Measurements from ENCODE around the gene CALHM4. TPM values are rescaled to one million over a fixed set of nuclear protein-coding genes. Genes with fewer than 3 reads are reported as not detected.

CALHM4 gene
- total and polyA plus RNA-seq, 2 donors: not detected

DNA sequence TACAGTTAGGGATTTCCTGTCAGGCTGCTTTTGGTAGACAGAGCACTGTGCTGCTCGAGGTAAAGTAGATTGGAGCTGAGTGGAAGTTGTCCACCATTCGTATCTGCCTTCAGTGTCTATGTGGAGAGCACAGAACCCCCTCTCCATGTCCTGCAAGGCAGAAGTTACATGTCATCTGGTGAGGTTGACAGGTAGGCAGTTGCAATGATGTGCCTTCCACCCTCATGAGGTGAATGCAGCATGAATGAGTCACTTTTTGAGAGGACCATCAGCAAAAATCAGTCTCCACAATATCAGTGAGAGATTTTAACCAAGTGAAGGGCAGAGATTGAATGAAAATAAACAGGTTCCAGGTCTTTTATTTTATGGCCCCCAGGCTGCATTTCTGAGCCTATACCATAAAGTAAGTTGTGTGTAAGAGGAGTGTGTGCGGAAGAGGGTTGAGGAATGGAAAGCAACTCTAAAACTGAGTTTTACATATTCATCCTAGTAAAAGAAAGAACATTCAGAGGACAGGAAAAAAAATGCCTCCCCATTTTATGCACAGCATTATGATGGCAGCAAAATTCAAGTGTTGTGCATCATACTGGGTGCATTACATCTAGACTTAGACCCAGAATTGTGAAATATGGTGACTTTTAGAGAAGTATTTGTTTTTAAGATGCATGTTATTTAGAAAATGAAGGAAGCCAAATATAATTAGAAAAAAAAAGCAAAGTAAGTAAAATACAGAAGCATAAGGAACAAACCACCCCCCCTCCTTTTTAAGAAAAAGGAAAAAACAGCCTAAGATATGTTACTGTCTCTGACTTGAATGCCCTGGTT is 23.9 kb upstream of the CALHM4 start:
- no peak overlapping the region for H3K27ac ChIP-seq (ENCODE audit: low read depth)
- H3K36me3 ChIP-seq (ENCODE audit: insufficient read depth): no peaks in the 10 kb centered on the region
- WGBS: 67% methylated on average over 3 of the region's 3 CpGs
- no peak overlapping the region for H3K4me3 ChIP-seq (ENCODE audit: low read depth, low read length)
- H3K4me1 ChIP-seq (ENCODE audit: insufficient read depth): no peaks in the 10 kb centered on the region
- DNase-seq (ENCODE audit: extremely low spot score): no peak

DNA sequence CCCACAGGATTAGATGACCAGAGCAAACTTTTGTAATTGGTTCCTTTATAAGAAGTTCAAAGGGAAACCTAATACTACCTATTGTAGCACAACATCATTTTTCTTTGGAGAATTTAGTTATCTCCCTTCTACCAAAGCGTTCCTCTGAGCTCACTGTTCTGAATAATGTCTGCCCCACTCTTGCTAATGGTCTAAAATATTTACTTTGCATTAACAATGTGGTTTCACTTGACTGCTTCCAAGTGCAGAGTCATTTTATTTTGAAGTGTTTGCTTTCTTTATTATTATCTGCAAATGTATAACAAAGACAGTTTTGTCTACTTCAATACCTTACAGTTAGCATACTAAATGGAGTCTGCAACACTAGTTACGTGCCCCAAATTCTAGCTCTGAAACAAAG is 23.1 kb upstream of the CALHM4 start:
- Histone ChIP-seq H3K4me3 (ENCODE audit: low read depth, low read length) (no peak overlapping the region), H3K36me3 (ENCODE audit: insufficient read depth) (no peaks in the 10 kb centered on the region), H3K27ac (ENCODE audit: low read depth) (no peak overlapping the region), H3K4me1 (ENCODE audit: insufficient read depth) (no peaks in the 10 kb centered on the region)
- DNase-seq (ENCODE audit: extremely low spot score): no peak
- 58% methylated on average over 2 of the region's 2 CpGs for WGBS

GRCh38 chr6:116531675-116532570 is 21.6 kb upstream of the CALHM4 start:
- Histone ChIP-seq H3K27ac (ENCODE audit: low read depth) (no peak overlapping the region), H3K36me3 (ENCODE audit: insufficient read depth) (no peaks in the 10 kb centered on the region), H3K4me1 (ENCODE audit: insufficient read depth) (no peaks in the 10 kb centered on the region), H3K4me3 (ENCODE audit: low read depth, low read length) (no peak overlapping the region)
- no peak for DNase-seq (ENCODE audit: extremely low spot score)
- 85% methylated on average over 12 of the region's 12 CpGs for WGBS

- Histone ChIP-seq H3K4me1 (ENCODE audit: insufficient read depth) (no peaks in the 10 kb centered on the region), H3K36me3 (ENCODE audit: insufficient read depth) (peaks cover 2% of the 10 kb centered on the region), H3K27ac (ENCODE audit: low read depth) (no peak overlapping the region), H3K4me3 (ENCODE audit: low read depth, low read length) (no peak overlapping the region)
- DNase-seq (ENCODE audit: extremely low spot score): no peak
- WGBS: 59% methylated on average over 9 of the region's 9 CpGs
Measured at GRCh38 chr6:116533233-116533957, 20.2 kb upstream of the CALHM4 start.

- Histone ChIP-seq H3K27ac (ENCODE audit: low read depth) (no peak overlapping the region), H3K36me3 (ENCODE audit: insufficient read depth) (peaks cover 2% of the 10 kb centered on the region), H3K4me1 (ENCODE audit: insufficient read depth) (no peaks in the 10 kb centered on the region), H3K4me3 (ENCODE audit: low read depth, low read length) (no peak overlapping the region)
- no peak for DNase-seq (ENCODE audit: extremely low spot score)
Measured at GRCh38 chr6:116535109-116535508, 18.4 kb upstream of the CALHM4 start.

DNA sequence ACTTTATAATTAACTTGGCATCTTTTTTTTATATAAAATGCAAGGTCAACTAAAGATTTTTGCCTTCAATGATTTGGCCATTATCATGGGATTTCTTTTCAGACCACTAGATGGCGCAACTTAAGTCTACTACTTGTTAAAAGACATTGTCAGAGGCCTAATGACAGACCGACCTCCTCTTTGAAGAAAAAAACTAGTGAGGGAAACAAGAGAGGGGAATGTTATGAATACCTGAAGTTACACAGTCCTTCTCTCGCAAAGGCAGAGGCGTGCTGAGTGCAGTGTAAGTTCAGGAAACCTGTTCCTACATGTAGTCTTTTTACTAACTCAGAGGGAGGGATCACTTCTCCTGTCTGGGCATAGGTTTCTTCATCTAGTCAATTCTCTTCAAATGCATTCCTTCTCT is 17.3 kb upstream of the CALHM4 start:
- H3K27ac ChIP-seq (ENCODE audit: low read depth): no peak overlapping the region
- DNase-seq (ENCODE audit: extremely low spot score): no peak
- no peak overlapping the region for H3K4me3 ChIP-seq (ENCODE audit: low read depth, low read length)
- 16% methylated on average over 4 of the region's 4 CpGs for WGBS
- peaks cover 2% of the 10 kb centered on the region for H3K36me3 ChIP-seq (ENCODE audit: insufficient read depth)
- no peaks in the 10 kb centered on the region for H3K4me1 ChIP-seq (ENCODE audit: insufficient read depth)

GRCh38 chr6:116542426-116542825 is 11.1 kb upstream of the CALHM4 start:
- DNase-seq (ENCODE audit: extremely low spot score): no peak
- H3K4me3 ChIP-seq (ENCODE audit: low read depth, low read length): no peak overlapping the region
- no peak overlapping the region for H3K27ac ChIP-seq (ENCODE audit: low read depth)
- no peaks in the 10 kb centered on the region for H3K36me3 ChIP-seq (ENCODE audit: insufficient read depth)
- no peaks in the 10 kb centered on the region for H3K4me1 ChIP-seq (ENCODE audit: insufficient read depth)

DNA sequence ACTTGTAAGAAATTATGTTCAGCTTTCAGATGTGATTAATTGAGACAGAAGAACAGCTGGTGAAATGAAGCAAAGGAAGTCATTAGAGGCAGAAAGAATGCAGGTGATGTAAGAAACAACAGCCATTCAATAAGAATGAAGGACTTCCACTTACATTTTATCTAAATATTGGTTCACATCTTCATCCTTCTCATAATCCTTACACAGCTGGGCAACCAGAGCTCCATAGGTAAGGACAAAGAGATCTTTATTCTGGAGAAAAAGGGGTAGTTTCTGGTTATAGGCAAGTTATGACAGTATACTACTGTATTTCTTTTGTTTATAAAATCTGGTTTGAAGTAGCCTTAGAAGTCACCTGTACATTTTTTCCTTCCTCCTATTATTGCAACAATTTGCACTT is 10.4 kb upstream of the CALHM4 start:
- H3K27ac ChIP-seq (ENCODE audit: low read depth): no peak overlapping the region
- no peaks in the 10 kb centered on the region for H3K4me1 ChIP-seq (ENCODE audit: insufficient read depth)
- H3K4me3 ChIP-seq (ENCODE audit: low read depth, low read length): no peak overlapping the region
- DNase-seq (ENCODE audit: extremely low spot score): no peak
- H3K36me3 ChIP-seq (ENCODE audit: insufficient read depth): no peaks in the 10 kb centered on the region

- Histone ChIP-seq H3K27ac (ENCODE audit: low read depth) (no peak within 1 kb of the TSS), H3K4me3 (ENCODE audit: low read depth, low read length) (no peak within 1 kb of the TSS), H3K4me1 (ENCODE audit: insufficient read depth) (no peaks in the 10 kb centered on the region), H3K36me3 (ENCODE audit: insufficient read depth) (no peaks in the 10 kb centered on the region)
- 34% methylated on average over 4 of the region's 4 CpGs for WGBS
- DNase-seq (ENCODE audit: extremely low spot score): no peak
Measured at GRCh38 chr6:116545651-116546050, 7.9 kb upstream of the CALHM4 start, which contains the start of gene TRAPPC3L. TRAPPC3L (minus strand) TSS chr6:116545684; CDS start chr6:116545514, 170 bp downstream.

DNA sequence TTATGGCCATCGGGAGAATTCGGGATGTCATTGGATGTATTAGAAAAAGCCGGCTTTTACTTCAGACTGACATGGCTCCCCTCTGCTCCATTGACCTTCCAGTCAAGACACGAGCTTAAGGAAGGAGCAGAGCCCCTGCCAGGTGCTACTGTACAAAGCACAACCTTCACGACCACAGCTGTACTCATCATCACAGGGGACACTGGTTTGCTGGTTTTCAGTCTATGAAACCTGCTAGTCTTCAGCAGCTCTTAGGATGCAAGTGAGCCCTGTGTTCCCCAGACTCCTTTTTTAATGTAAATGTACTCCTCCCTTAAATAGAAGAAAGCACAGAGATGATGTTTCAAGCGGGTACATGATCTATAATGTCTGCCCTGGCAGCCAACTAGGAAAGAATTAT is 6.2 kb upstream of the CALHM4 start:
- DNase-seq (ENCODE audit: extremely low spot score): no peak
- H3K4me3 ChIP-seq (ENCODE audit: low read depth, low read length): no peak overlapping the region
- H3K4me1 ChIP-seq (ENCODE audit: insufficient read depth): no peaks in the 10 kb centered on the region
- H3K36me3 ChIP-seq (ENCODE audit: insufficient read depth): no peaks in the 10 kb centered on the region
- no peak overlapping the region for H3K27ac ChIP-seq (ENCODE audit: low read depth)
- WGBS: 82% methylated on average over 6 of the region's 6 CpGs

DNA sequence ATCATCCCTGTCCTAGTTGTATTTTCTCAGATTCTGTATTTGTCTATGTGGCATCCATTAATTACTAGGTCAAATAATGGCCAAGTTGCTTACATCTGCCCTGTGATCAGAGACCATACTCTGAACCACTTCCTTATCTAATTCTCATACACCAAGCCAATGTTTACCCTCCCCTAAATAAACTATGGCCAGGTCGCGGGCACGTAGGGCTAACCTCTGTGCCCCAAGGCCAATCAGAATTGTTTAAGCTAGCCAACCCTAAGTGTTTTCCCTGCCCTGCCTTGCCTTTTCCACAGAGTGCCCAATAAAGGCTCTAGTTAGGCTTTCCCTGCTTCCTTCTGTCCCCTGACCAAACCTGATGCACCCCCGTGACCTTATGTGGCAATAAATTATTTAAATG is 2.8 kb upstream of the CALHM4 start:
- Histone ChIP-seq H3K27ac (ENCODE audit: low read depth) (no peak overlapping the region), H3K4me1 (ENCODE audit: insufficient read depth) (no peaks in the 10 kb centered on the region), H3K36me3 (ENCODE audit: insufficient read depth) (no peaks in the 10 kb centered on the region), H3K4me3 (ENCODE audit: low read depth, low read length) (no peak overlapping the region)
- WGBS: 48% methylated on average over 4 of the region's 4 CpGs
- DNase-seq (ENCODE audit: extremely low spot score): no peak

DNA sequence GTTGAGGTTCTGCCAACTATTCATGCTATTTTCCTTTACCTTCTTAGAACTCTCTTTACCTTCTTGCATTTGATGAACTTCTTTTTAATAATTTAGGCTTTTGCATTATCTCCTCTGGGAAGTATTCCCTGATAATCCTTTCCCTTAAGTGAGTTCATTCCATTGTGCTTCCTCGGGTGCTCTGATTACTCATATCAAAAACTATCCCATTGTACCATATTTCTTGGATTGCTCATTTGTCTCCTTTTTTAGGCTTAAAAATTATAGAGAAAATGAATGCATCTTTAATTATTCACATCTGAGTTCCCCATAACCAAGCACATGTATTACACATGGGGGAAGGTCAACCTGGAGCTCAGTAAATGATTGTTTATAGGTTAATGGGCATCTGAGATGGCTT is 2.5 kb downstream of the CALHM4 start:
- Histone ChIP-seq H3K27ac (ENCODE audit: low read depth) (no peak overlapping the region), H3K4me1 (ENCODE audit: insufficient read depth) (no peaks in the 10 kb centered on the region), H3K4me3 (ENCODE audit: low read depth, low read length) (no peak overlapping the region), H3K36me3 (ENCODE audit: insufficient read depth) (no peaks in the 10 kb centered on the region)
- no peak for DNase-seq (ENCODE audit: extremely low spot score)
- WGBS: 61% methylated on average over 1 of the region's 1 CpG

DNA sequence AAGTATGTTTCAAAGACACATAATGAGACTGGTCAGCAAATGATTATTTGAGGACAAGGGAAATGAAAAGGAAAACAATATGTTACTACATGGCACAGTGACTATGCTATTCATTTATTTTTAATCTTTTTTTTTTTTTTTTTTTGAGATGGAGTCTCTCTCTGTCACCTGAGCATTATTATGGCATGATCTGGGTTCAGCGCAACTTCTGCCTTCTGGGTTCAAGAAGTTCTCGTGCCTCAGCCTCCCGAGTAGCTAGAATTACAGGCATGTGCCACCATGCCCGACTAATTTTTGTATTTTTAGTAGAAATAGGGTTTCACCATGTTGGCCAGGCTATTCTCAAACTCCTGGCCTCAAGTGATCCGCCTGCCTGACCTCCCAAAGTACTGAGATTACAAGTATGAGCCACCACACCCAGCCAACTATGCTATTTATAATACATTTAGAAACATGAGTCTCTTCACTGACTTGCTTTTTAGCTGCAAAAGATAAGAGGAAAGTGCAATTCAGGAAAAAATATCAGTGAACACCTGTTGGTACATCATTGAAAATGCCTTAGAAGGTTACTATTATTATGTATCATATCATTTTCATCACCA is 3.4 kb downstream of the CALHM4 start:
- no peak for DNase-seq (ENCODE audit: extremely low spot score)
- H3K36me3 ChIP-seq (ENCODE audit: insufficient read depth): no peaks in the 10 kb centered on the region
- WGBS: 88% methylated on average over 5 of the region's 5 CpGs
- H3K4me3 ChIP-seq (ENCODE audit: low read depth, low read length): no peak overlapping the region
- H3K27ac ChIP-seq (ENCODE audit: low read depth): no peak overlapping the region
- no peaks in the 10 kb centered on the region for H3K4me1 ChIP-seq (ENCODE audit: insufficient read depth)

Data from urinary bladder (tissue), 4 donors.